NCI-H524 (cell line): ENCODE results near the gene FAM32A.
"Not testable (repeated sequence)": the region's sequence is repeated elsewhere in the genome, so short reads cannot be mapped to it uniquely, and the experiment has no call there.

Source experiments
- DNase-seq, 2 experiments: peaks; one replicate each; lab custom pipeline; 2025; lab: John Stamatoyannopoulos, UW

FAM32A gene

DNA sequence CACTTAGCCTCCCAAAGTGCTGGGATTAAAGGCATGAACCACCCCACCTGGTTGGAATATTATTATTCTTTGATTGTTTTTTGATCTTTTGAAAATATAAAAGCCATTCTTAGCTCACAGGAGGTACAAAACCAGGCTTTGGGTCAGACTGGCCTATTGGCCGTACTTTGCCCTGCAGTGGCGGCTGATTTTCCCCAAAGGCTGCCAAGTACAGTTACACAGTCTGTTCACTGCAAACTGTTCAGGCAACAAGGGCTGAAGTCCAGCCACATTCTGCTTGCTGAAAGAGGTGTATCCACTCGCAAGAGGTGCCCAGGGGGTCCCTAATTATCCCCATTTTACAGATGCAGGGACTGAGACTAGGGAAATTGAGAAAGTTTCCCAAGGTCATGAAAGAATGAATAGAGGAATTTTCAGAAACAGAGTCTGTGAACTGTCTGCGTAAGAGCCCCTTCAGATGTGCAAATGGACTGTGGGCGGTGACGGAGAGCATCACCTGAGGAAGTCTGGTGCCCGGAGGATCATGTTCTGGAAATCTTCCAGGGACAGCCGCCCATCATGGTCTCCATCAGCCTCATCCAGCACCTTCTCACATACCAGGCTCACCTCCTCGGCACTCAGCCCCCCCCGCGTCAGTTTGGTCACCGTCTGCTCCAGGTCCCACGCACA lies 20.9 kb upstream of the FAM32A start:
- no peak for DNase-seq

DNA sequence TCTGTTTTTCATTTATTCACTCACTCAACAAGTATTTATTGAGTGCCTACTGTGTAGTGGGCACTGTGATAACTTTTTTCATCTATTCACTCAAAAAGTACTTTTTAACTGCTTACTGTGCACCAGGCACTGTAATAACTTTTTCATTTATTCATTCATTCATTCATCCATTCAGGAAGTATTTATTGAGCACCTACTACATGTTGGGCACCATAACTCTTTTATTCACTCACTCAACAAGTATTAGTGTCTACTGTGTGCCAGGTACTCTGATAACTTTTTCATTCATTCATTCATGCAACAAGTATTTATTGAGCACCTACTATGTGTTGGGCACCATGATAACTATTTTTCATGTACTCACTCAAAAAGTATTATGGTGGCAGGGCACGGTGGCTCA lies 18.8 kb upstream of the FAM32A start:
- no peak for DNase-seq

DNA sequence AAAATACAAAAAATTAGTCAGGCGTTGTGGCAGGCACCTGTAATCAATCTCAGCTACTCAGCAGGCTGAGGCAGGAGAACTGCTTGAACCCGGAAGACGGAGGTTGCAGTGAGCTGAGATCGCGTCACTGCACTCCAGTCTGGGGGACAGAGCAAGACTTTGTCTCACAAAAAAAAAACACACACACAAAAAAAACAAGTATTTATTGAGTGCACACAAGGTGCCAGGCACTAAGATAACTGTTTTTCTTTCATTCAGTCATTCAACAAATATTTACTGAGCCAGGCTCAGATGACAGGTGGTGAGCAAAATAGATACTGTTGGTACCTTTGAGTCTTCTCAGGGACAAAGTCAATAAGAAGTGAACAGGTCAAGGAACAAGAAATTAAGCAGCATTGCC lies 18.2 kb upstream of the FAM32A start:
- DNase-seq = no peak

DNA sequence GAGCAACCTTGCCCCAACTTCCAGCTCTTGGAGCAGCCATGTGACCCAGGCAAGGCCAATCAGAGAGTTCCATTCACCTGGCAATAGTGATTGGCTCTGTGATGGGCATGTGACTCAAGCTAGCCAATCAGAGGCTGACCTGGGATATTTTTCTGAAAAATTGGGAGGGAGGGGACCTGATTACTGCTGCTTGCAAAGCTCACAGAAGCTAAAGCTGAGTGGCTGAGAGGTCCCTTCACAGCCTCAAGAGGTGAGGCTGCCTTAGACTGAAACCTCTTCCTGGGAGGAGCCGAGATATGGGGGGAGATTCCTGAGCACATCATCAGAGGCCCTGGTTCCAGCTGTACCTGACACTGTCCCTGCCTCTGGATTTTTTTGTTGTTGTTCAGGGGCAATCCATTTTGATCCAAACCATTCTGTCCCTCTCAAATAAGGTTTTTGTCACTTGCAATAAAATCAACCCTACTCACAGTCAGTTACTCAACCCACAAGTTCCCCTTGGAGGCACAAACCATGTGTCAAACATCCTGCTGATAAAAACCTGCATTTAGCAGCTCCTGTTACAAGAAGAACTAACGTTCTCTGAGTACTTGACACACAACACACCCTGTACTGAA lies 16.6 kb upstream of the FAM32A start:
- no peak for DNase-seq

DNA sequence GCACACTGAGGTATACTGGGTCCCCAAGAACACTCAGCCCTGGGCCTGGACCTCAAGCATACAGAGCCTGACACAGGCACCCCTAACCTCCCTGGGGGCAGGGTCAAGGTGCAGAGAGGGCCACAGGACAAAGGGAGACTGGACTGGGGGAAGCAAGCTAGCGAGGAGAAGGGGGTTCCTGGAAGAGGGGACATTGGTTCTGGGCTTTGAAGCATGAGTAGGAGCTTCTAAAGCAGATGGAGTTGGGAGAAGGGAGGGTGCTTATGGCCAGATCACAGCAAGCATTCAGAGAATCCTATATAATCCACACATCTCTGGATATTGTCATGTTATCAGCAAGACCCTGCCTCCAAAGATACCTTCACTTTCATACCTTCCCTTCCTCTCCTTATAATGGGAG lies 15.1 kb upstream of the FAM32A start:
- DNase-seq = no peak

DNA sequence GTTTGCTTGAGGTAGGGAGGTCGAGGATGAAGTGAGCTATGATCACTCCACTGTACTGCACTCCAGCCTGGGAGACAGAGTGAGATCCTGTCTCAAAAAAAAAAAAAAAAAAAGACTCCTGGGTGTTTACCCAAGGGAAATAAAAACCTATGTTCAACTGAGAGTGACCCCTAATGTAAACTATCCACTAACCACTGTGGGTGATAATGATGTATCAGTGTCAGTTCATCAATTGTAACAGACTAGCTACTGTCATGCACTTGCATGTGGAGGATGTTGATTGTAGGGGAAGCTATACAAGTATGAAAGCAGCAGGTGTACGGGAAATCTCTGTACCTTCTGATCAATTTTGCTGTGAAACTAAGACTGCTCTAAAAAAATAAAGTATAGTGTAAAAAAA lies 9.3 kb upstream of the FAM32A start:
- DNase-seq = no peak

DNA sequence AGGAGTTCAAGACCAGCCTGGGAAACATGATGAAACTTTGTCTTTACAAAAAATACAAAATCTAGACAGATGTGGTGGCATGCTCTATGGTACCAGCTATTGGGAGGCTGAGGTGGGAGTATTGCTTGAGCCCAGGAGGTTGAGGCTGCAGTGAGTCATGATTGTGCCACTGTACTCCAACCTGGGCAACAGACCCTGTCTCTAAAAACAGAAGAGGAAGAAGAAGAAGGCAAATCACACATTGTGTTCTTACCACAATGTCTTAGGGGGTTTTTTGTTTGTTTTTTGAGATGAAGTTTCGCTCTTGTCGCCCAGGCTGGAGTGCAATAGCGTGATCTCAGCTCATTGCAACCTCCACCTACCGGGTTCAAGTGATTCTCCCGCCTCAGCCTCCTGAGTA lies 6.3 kb upstream of the FAM32A start:
- not testable (repeated sequence) for DNase-seq

DNA sequence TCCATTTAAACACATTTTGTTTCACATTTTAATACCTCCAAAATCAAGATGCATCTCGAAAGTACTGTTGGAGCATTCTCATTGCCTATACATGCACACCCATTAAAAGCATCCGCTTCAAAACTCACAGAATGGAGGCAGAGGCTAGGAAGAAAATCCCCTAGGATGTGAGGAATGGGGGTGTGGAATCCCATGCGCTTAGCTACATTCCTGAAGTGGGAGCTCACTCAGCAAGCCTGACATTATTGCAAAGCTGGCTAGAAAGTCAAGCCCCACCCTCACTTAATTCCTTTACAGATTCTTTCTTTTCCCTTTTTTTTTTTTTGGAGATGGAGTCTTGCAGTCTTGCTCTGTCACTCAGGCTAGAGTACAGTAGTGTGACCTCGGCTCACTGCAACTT lies 4.6 kb upstream of the FAM32A start:
- peak in 1 of 2 experiments; percentile 7 for DNase-seq

DNA sequence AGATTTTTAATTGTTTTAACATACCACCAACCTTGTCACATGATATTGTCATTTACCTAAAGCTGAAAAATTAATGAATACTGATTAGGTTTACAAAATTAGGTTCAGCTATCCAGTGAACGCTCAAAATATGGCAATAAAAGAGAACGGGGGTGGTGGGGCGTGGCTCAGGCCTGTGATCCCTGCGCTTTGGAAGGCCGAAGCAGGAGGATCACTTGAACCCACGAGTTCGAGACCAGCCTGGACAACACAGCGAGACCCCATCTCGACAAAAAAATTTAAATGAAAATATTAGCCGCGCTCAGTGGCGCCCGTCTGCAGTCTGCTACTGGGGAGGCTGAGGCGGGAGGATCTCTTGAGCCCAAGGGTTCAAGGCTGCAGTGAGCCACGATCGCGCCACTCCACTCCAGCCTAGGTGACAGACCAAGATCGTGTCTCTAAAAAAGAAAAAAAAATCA lies 516 bp upstream of the FAM32A start:
- DNase-seq = no peak

DNA sequence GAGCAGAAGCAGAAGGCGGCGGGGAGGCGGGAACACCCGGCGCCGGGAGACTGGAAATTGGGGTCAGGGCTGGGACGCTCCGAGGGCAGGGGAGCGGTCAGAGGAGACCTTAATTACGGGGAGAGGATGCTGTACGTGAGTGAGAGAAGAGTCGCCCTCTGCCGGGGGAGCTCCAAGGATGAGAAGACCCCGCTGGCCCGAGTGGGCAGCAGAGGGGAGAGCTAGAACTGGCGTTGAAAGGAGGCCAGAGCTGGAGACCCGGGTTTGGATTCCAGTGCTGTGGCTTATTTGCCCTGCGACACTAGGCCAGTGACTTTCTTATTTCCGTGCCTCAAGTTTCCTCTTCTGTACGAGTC lies 536 bp downstream of the FAM32A start:
- DNase-seq = peak; percentile 36 to 65

DNA sequence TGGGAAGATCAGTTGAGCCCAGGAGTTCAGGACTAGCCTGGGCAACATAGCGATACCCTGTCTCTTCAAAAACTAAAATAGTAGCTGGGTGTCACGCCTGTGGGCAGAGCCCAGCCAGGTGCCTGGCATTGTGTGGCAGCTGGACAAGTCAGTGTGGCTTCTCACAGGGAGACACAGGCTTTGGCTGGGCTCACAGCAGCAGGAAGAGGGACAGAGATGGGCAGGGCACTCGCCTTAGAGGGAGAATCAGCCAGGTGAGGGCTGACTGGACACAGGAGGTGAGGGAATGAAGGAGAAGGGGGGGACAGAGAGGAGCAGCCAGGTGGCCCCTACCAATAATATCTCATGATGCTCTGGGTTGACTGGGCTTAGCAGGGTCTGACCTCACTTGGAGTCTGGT lies 3.3 kb downstream of the FAM32A start:
- no peak for DNase-seq

DNA sequence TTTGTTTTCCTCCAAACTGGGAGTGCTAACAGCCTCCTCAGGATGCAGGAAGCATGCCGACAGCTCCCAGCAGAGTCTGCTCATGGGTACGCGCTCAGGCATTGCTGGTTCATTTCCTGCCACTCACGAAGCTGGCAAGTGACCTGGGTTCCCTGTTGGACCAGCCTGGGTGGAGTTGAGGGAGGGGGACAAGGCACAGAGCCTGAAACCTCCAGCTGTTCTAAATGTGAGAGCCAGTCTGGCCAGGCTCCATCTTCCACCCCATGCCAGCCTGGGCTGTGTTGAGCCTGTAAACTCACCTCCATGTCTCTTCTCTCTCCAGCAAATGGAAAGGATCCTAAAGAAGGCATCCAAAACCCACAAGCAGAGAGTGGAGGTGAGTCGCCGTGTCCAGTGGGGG lies 5.0 kb downstream of the FAM32A start:
- no peak for DNase-seq

DNA sequence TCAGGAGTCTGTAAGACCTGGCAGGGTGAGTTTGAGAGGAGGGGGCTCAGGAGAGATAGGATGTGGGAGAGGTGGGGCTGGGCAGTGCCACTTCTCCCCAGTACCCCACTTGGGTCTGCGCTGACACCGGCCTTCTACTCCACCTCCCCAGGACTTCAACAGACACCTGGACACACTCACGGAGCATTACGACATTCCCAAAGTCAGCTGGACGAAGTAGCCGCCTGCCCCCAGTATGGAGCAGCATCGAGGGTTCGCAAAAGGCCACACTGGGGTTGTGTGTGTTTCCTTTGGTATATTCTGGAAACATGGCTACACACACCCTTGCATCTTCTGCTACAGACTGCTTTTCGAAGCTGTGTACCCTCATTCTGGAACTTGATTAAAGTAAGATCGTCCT lies 5.5 kb downstream of the FAM32A start:
- DNase-seq = no peak

DNA sequence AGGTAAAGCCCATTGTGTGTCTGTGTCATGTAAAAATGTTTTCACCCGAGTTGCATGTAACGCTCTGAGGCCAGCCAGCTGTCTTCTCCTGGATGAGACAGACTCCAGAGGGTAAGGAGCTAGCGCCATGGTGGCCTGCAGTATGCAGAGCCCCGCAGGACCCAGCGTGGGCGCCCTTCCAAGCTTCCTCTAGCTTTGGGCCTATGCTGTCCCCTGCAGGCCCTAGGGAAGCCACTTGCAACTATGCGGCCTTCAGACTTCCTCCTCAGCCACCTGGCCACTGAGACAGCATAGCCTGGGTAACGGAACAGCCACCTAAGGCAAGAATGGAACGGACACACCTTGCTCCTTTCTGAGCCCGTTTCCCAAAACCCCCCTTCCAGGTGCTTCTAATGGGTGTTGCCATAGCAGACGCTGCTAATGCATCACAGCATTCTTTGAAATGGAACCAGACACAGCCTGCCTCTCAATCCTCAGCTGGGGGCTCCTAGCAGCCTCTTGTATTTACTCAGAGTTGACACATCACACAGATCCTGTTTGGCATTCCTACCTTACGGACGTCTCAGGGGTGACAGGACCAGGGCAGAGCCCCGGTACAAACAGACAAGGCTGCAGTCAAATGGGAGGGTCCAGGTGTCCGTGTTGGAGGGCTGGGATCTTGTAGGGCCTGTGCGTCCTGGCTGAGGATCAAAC lies 6.2 kb downstream of the FAM32A start:
- no peak for DNase-seq

DNA sequence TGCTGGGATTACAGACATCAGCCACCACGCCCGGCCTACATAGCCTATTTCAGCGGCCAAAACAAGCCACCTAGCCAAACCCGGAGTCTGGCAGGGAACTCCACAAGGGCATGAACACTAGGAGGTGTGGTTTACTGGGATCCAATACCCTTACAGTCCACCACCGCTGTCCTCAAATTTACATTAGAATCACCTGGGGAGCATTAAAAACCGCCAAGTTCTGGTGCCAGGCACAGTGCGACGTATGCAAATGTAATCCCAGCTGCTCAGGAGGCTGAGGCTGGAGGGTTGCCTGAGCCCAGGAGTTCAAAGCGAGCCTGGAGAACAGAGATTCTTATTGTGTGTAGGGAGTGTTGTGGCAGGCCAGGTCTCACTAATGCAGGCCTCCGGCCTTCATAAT lies 8.3 kb downstream of the FAM32A start:
- no peak for DNase-seq

DNA sequence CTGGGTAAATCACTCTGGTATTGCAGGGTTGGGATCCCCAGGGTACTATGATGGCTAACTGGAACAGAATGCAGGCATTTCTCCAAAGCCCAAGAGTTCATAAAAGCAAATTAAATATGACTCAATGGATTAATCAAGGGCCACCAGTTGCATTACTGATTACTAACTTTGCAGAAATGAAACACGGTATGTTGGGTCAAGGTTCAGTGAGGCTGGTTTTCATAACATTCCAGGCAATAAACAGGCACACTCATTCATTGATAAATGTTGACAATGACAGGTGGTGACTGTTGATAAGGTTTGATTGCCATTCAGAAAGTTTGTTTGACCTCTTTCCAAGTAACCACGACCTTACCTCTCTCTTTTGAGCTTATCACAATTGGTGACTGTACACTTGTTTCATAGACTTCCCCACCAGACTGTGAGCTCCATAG lies 12.0 kb downstream of the FAM32A start:
- DNase-seq = no peak

DNA sequence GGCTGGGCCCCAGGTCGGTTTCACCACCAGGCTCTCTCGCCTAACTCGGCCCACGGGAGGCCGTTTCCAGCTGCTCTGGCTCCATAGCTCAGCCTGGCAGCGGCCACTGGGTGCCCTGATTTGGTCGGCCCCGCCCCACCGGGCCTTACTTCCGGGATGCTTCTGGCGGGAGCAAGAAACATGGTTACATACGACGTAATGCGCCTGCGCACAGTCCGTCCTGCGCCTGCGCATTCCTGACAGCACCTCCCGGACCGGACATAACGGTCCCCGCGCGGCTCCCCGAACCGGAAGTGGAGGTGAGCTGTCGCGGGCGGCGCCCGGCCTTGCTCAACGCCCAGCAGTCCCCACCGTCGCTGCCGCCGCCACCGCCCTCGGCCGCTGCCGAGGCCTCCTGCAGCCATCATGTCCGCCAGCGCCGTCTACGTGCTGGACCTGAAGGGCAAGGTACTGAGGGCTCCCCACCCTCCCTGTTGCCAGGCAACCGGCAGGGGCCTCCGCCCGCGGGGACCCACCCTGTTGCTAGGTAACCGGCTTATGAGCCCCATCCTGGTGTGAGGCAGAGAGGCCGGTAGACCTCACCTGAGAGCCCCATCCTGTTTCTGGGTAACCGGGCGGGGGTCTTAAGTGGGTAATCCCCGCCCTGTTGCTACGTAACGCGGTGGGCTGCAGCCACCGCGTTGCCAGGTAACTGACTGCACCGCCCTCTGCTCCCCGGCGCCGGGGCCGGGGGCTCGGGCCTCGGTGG lies 12.6 kb downstream of the FAM32A start, which contains the start of gene AP1M1:
Gene AP1M1, plus strand, starts transcription at position 290 of the 748 bp plus-strand sequence. Its CDS starts 116 bp downstream, at position 406.
- peak; percentile 98 to 99 for DNase-seq

DNA sequence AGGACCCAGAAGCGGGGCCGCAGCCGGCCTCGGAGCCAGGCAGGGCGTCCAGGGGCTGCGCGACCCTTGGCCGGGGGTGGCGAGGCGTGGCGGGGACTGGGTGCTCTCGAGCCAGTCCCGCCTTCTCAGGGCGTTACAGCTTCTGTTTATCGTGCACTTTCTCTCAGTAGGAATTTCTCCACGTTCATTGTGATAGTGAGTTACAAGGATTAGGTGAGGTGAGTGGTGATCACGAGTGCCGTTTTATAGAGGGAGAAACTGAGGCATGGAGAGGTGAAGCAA lies 13.1 kb downstream of the FAM32A start:
- DNase-seq = no peak

DNA sequence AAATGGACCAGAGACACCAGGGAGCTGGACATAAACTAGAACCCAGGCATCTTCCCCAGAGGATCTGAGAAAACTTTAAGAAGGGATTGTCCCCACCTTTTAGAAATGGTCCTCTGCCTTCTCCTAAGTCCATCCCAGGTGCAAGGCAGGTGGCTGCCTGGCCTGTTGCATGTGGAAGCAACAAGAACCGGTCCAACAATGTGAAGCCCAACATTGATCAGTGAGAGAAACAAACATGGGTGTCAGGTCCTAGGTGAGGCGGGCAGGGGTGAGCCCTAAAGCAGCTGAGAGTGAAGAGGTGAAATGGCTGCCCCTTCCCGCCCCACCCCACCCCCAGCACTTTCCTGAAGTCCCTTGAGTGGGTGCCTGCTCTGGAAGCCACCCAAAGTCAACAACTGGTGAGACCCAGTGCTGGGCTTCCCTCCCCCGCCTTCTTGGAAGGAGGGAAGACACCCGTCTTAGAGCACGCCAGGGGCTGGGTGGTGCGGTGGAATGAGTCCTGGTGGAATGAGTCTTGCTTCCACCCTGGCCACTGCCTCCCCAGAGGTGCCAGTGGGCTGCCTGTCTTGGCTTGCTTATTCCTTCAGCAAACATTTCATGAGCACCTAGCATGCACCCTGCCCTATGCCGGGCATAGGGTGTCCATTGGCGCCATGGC lies 14.2 kb downstream of the FAM32A start:
- no peak for DNase-seq

DNA sequence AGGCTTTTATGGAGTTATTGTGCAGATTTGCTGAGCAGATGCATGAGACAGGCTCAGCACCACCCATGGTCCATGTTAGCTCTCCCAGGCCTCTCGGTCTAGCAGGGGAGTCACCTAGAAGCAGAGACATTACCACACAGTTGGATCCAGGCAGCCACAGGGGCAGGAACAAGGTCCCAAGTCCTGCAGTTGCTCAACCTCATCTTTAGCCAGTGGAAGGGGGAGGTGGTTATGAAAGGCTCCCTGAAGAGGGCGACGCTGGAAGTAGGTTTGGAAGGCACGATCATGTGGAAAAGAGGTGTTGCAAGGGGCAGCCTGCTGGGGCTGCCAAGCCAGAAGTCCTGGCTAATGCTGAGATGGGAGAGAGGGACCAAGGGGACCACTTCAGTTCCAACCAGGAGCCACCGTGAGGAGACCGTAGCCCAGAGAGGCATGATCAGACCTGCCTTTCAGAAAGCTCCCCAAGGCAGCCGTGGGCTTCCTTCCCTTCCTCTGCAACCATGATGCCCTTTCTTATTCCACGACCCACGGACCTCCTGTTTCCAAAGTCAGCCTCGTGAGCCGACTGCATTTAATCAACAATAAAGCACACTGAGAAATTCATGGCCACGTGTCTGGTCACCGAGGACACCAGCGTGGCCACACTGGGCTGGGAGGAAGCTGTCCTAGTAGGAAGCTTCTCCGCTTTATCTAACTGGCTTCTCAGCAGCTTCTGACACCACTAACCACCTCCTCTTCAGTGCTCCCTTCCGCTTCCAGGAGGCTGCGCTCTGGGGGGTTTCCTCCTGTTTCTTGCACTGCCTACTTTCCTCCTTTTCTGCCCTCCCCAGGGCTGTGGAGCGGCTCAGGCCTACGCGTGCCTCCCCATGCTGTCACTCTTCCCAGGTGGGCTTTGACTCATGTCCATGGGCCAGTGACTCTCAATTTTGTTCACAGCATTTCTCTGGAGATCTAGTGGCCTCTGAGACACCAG lies 15.1 kb downstream of the FAM32A start:
- no peak for DNase-seq

DNA sequence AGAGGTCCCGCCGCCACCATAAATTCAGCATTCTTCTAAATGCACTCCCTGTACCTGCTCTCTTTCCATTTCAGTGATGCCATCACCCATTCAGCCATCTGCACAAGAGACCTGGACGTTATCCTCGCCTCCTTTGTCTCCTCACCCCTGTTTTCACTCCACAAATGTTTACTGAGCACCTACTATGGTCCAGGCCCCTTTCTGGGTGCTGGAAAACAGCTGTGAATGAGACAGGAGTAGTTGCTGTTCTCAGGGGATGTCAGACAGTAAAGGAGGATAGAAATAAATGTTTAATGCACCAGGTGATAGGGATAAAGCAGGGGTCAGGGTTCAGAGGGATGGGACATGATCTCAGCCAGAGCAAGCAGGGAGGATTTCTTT lies 15.8 kb downstream of the FAM32A start:
- DNase-seq = no peak
